Activated naive CD8-positive, alpha-beta T cell treated with anti-CD3 and anti-CD28 coated beads, Interleukin-2, amount 50 U/mL, for 16 hours (primary cell): ENCODE data around the gene PVR.
"Not testable (repeated sequence)": the region's sequence is repeated elsewhere in the genome, so short reads cannot be mapped to it uniquely, and the experiment has no call there.

Experiments used
- DNase-seq: peaks from one replicate; pipeline ENCODE4 v3.0.0-alpha.2; 2020; ENCODE audit warnings: low read depth, low spot score

PVR gene, protein sequence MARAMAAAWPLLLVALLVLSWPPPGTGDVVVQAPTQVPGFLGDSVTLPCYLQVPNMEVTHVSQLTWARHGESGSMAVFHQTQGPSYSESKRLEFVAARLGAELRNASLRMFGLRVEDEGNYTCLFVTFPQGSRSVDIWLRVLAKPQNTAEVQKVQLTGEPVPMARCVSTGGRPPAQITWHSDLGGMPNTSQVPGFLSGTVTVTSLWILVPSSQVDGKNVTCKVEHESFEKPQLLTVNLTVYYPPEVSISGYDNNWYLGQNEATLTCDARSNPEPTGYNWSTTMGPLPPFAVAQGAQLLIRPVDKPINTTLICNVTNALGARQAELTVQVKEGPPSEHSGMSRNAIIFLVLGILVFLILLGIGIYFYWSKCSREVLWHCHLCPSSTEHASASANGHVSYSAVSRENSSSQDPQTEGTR

DNA sequence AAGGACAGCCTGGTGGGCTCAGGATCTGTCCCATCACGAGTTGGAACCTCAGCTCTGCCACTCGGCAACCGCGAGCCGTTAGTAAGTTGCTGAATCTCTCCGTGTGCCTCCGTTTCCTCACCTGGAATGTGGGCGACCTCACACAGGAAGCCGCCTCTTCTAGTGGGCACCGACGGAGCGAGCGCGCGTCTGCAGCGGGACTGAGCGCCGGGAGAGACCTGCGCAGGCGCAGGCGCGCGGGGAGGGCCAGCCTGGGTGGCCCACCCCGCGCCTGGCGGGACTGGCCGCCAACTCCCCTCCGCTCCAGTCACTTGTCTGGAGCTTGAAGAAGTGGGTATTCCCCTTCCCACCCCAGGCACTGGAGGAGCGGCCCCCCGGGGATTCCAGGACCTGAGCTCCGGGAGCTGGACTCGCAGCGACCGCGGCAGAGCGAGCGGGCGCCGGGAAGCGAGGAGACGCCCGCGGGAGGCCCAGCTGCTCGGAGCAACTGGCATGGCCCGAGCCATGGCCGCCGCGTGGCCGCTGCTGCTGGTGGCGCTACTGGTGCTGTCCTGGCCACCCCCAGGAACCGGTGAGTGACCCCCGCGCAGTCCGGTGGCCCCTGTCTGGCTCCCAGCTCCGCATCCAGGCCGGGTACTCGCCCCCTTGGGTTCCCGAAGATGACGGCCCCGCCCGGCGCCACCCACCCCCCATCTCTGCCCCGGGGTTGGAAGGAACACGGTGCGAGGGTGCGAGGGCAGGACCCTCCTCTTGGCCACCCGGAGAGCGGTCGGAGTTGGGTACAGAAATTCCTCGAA, at the start of gene PVR:
Gene PVR, plus strand, starts transcription at position 306 of the 797 bp plus-strand sequence. Its CDS starts 187 bp downstream, at position 493.
- DNase-seq, result no peak

DNA sequence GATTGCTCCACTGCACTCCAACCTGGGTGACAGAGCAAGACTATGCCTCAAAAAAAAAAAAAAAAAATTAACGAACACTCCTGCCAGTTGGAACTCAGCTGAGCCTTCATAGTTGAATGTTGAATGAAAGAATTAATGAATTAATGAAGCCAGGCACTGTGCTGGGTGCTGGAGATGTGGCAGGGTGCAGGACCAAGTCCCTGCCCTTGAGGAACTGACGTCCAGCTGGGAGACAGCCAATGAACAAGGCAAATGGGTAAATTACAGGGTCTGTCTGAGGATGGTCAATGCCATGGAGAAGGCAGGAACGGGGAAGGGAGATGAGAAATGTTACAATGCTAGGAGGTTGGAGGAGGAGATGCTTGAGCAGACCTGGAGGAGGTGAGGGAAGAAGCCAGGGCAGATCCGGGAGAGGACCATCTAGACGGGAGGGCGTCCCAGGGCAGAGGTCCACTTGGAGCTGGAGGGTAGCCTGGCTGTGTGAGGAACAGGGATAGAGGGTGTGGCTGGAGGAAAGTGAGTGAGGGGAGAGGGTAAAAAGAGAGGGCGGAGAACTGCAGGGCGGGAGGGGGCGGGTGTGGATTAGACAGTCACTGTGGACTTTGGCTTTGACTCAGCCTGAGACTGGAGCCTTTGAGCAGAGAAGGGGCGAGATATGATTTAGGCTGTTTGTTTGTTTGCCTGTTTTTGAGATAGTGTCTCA, 47.1 kb upstream of the PVR start:
- no peak for DNase-seq

DNA sequence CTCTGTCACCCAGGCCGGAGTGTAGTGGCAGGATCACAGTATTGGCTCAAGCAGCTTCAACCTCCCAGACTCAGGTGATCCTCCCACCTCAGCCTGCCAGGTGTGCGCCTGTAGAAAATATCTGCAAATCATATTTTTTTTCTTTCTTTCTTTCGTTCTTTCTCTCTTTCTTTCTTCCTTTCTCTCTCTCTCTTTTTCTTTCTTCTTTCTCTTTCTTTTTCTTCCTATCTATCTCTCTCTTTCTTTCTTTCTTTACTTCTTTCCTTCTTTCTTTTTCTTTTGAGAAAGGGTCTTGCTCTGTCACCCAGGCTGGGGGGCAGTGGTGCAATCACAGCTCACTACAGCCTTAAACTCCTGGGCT, 46.6 kb upstream of the PVR start:
- no peak for DNase-seq

DNA sequence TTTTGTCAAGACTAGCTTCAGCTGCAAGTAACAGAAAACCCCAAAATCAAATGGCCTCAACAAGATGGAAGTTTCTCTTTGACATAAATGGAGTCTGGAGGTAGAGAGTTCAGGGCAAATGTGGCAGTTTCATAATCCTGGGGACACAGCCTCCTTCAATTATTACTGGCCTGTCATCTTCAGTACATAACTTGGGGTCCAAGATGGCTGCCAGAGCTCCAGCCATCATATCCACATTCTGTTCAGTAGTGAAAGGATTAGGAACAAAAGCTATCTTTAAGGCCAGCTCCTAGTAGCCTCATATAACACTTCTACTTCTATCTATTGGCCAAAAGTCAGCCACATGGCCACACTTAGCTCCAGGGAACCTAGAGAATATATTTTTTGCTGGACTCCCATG, 45.4 kb upstream of the PVR start:
- no peak for DNase-seq

DNA sequence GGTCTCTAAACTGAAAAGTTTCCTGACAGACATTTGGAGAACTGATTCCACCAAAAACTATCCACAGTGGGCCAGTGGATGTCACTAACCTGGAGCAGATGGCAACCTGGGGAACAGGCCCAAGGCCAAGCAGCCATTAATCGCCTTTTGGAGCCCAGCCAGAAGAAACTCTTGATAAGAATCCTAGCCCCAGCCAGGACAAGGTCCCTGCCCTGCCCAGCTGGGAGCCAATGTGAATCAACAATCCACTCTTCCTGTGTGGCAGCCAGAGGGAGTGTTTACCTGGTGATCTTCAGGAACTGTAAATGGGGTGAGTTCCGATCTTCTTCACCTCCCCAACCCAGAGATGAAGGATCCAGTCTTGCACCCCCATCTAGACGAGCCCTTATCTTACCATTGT, 44.8 kb upstream of the PVR start:
- DNase-seq, result no peak

DNA sequence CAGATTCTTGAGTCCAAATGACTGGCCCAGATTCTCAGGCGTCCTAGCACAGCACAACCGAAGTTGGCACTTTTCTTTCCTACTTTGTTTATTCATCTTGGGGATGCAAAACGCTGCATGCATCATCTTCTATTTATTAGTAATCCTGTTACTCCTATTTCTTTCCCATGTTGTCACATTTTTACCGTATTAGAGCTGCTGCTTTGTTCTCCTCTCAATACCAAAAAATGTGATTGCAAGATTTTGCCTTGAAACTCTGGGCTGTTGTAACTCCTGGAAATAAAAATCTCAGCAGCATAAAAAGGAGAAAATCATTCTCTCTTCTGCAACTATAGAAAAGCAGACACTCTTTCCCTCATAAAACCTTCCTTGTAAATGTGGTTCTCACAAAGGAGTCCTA, 43.2 kb upstream of the PVR start:
- DNase-seq, result no peak

DNA sequence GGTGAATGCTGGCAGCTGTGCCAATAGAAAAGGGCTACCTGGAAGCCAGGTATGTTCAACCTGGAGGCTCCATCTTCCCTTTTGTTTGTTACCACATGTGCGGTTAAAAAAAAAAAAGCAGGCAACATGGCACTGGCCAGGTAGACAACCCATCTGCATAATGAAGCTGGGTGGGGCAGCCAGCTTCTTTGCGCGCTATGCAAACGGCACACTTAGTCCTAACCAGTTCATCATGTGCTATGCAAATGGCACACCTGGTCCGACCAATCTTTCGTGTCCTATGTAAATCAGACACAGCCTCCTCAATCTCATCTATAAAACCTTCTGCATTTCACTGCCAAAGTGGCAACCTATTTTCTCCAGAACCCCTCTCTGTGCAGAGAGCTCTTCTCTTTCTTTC, 41.6 kb upstream of the PVR start:
- DNase-seq, result no peak

DNA sequence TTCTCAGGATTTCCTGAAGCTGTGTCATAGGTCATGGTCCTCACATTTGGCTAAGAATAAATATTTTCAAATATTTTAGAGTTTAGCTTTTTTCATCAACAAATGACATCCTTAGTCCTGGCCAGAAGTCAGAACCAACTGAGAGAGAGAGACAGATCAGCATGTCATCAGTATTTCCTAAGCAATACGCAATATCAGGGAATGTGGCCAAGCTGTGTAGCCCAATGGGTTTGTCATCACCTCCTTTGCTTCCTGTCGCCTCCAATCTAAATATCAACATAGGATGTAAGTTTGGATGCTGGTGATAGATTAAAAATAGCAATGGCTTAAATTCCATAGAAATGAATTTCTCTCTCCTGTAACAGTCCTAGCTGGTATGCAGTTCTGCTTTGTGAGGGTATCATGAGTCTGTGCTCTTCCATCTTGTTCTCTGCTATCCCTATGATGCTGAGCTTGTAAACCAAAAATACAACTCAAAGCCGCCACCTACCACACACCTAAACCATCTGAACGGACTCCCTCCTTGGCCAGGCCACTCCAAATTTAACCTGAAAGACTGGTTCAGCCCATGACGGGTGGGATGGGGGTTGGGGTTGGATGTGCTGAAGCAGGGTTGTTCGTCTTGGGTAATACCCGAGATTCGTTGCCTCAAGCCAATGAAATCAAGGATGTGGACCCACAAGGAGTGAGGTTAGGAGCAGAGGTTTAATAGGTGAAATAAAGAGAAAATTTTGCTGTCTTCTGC, 40.3 kb upstream of the PVR start:
- DNase-seq, result no peak

DNA sequence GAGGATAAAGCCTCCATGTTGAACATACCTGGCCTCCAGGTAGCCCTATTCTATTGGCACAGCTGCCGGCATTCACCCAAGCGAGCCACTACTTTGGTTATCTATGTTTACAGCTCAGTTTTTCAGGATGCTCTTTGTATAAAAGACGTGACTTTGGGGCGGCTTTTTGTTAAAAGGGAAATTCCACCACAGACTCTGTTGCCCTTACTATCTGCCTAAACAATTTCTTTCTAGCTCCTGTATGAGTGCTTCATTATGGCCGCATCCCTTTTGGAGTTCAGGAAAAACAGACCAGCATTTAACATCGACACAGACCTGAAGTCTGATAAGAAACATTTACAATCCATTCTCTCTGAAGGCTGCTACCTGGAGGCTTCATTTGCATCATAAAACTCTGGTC, 39.5 kb upstream of the PVR start:
- DNase-seq, result no peak

DNA sequence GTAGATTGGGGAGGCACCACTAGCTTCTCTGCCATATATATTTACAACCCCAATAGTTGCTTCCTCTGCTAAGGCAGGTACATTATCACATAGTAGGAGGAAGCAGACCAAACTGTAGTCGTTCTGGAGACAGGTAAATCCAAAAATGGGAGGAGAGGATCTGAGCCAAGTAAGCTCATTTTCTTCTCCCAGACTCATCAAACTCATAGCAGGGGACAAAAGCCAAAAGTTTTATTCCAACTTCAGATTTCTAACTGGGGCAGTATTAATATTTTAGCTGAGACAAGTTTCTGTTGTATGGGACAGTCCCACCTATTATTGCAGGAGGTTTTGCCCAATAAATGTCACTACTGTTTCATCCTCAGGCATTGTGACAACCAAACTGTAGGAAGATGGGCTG, 38.2 kb upstream of the PVR start:
- DNase-seq, result no peak

DNA sequence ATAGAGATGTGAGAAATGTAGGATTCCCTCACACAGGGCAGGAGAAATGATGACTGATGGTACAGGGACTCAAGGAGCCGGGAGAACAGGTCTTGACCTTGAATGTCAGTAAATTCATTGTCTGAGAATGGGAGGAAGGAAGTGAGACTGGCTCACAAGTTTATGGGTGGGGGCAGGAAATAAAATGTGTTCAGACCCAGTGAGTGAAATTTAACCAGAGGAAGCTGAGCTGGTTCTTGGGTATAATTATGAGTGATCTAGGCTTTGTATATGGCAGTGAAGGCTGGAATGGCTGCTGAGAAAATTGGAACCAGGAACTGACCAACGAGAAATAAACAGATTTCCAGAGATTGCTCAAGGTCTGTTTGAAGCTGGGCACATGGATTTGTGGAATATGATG, 36.7 kb upstream of the PVR start:
- DNase-seq, result no peak

DNA sequence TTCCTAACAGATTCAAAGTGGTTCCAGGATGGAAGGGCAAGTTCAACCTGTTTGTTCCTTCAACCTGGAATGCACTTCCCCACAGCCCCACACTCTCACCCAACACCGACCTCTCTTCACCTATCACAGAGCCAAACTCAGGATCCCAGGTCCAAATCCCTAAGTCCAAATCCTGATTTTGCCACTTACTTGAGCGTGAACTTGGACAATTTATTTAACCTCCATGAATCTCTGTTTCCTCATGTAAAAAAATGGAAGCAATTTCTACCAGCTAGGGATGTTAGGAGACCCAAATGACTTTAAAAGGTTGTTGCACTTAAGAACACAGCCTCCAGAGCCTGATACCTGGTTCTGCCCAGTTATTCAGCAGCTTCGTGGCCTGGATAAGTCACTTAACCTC, 35.8 kb upstream of the PVR start:
- no peak for DNase-seq

DNA sequence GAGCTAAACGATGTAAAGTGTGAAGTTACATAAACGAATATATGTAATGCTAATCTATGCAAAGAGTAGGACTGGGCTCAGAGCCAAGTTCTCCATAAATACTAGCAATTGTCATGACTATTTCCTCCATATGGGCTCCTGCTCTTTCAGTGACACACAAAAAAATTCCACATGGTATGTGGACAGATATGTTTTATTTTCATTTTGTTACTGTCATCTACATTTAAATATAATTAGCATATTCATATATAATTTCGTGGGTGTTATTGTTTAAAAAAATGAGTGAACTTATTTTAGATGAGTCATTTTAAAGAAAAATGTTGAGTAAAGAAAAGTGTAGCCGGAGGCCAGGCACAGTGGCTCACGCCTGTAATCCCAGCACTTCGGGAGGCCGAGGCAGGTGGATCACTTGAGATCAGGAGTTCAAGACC, 35.3 kb upstream of the PVR start:
- no peak for DNase-seq

DNA sequence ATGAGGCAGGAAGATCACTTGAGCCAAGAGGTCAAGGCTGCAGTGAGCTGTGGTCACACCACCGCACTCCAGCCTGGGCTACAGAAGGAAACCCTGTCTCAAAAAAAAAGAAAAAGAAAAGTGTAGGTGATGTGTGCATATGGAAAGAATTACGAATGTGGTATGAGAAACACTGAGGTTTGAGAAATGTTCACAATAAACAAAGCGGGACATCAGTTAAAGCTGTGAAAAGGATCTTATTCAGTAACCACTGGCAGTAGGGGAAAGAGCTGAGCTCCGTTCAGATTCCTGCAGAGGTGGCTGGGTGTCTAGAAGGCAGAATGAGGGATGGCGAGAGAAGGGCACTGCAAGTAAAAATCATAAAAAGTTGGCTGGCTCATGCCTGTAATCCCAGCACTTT, 34.5 kb upstream of the PVR start:
- DNase-seq, result no peak

DNA sequence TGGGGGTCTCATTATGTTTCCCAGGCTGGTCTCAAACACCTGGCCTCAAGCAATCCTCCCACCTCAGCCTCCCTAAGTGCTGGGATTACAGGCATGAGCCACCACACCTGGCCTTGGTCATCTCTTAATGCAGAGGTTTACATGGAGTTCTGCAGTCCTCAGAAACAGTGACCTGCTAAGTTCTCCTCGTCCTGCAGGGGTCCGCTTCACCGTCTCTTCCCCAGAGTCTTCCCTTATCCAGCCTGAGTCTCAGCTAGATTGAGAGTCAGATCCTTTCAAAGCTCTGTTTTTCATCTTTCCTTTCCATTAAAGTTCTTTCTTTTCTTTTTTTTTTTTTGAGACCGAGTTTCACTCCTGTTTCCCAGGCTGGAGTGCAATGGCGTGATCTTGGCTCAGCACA, 33.2 kb upstream of the PVR start:
- not testable (repeated sequence) for DNase-seq

DNA sequence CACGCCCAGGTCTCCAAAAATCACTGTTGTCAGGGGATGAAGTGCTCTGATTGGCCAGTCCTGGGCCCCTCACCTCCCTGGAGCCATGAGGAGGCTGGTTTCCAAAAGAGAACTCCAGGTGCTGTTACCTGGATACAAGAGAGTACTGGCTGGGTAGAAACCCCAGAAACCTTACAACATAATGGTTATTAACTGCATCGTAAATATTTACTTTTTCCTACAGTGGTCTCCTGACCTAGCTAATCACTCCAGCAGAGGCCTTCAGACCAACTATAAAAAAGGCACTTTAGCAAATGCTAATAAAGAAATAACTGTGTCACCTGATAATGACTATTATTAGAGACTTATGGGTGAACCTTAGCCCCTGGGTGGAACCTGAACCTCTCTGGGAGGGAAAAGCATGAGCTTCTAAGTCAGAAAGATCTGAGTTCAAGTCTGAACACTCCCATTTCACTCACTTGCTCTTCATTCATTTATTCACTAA, 31.9 kb upstream of the PVR start:
- DNase-seq, result no peak

DNA sequence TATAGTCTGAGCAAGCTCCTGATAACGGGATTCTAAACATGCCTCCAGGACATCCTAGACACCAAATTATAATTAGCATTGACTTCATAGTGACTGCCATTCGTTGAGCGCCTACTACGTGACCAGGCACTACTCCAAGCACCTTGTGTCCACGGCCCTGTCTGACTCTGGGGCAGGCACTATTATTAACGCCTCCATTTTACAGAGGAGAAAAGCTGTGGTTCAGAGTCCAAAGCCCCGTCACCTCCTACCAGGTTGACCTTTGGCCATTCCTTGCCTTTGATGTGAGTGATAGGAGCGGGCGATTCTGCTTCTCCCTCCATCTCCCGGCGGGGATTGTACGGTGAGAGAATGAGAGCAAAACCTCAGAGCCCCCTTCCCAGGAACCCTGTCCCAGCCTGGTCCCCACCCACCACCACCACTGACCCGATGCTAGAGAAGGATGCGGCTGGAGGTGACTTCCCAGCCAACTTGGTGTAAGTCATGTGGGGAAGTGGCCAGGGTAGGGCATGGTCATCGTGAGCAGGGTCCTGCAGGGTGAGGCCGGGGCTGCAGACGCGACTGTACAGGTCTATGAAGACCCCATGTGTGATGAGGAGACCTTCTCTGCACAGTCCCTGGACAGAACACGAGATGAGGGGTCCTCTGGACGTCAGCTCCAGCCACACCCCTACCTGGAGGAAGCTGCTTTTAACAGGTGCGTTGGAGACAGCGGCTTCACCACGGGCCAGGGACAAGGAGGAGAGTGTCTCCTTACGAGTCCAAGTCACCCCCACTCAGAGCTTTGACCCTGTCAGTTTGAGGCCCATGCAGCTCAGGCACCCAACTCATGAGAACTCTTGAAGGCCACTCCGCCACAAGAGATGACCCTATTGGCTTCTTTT, 30.2 kb upstream of the PVR start, which contains the start of gene IGSF23:
Gene IGSF23, plus strand, starts transcription at position 269 of the 884 bp plus-strand sequence. Its CDS starts 83 bp downstream, at position 352.
- DNase-seq, result no peak

DNA sequence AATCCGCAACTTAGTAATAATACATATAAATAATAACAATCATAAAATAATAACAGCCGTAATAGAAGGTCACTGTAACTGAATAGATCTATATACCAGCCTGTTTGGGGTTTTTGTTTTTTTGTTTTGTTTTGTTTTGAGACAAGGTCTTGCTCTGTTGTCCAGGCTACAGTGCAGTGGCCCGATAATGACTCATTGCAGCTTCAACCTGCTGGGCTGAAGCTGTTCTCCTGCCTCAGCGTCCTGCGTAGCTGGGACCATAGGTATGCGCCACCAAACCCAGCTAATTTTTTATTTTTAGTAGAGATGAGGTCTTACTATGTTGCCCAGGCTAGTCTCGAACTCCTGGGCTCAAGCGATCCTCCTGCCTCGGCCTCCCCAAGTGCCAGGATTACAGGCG, 29.4 kb upstream of the PVR start:
- no peak for DNase-seq

DNA sequence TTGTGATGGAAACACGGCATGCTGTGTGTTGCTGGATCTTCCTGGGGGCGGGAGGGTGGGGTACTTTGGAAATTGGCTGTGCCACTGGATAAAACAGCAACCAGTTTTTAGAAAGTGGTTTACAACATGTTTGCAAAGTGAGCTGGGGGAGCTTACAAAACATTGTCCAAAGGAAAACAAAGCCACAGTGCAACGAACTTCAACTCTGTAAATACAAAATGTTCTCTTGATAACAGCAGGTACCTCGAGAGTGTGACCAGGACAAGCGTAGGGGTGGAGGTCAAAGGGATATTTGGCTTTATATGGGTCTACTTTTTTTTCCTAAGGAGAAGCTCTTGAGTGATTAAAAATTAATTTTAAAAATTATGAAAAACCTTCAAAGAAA, 27.9 kb upstream of the PVR start:
- DNase-seq, result no peak

DNA sequence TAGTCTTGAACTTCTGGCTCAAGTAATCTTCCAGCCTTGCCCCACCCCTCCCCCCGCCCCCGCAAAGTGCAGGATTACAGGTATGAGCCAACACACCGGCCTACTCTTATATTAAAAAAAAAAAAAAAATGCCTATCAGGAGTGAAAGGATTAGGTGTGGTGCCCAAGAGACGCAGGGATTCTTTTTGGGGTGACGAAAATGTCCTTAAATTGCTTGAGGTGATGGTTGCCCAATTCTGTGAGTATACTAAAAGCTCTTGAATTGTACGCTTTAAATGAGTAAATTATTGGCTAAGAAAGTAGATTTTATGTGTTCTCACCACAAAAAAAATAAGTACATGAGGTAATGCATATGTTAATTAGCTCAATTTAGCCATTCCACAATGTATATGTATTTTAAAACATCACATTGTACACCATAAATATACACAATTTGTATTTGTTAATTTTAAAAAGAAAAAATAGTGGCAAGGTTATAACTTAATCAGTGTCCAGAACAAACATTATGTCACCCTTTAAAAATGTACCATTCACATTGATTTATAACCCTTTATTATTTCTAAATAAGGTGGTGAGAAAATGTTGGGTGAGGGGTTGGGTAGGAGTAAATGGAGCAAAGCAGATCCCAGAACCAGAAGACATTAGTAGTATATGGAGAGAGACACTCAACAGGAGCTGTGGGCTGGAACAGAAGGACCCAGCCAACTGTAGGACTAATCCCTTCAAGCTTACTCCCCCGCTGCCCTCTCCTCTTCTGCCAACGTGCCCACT, 26.4 kb upstream of the PVR start:
- no peak for DNase-seq
